ENCODE measurements around the gene C14orf93. TPM values are rescaled to one million over a fixed set of nuclear protein-coding genes. Genes with fewer than 3 reads are reported as not detected.

The C14orf93 gene
- total RNA-seq, 4 donors from 2014 or later = 7.2 to 18.6 (median 10.4) TPM

DNA sequence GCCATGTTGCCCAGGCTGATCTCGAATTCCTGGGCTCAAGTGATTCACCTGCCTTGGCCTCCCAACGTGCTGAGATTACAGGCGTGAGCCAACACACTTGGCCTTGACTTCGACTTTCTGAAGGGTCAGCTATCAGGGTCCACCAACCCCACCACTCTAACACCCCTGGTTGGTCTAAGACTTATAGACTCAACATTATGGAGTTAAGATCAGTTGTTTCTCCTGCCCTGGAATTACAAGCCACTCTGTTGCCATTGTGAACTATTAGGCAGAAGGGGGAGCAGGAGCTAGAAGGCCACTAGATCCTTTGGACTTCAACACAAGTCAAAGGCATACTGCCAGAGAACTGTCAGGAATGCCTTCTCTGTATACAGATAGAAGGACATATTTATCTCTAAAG is 30.2 kb upstream of the C14orf93 start:
- H3K4me1 ChIP-seq = no peaks in the 10 kb centered on the region
- DNase-seq = no peak
- no peaks in the 10 kb centered on the region for H3K27me3 ChIP-seq
- no peak for TF ChIP-seq POLR2A (IDR thresholded peaks at IDR 0.05)
- TF ChIP-seq, protein P1, sequence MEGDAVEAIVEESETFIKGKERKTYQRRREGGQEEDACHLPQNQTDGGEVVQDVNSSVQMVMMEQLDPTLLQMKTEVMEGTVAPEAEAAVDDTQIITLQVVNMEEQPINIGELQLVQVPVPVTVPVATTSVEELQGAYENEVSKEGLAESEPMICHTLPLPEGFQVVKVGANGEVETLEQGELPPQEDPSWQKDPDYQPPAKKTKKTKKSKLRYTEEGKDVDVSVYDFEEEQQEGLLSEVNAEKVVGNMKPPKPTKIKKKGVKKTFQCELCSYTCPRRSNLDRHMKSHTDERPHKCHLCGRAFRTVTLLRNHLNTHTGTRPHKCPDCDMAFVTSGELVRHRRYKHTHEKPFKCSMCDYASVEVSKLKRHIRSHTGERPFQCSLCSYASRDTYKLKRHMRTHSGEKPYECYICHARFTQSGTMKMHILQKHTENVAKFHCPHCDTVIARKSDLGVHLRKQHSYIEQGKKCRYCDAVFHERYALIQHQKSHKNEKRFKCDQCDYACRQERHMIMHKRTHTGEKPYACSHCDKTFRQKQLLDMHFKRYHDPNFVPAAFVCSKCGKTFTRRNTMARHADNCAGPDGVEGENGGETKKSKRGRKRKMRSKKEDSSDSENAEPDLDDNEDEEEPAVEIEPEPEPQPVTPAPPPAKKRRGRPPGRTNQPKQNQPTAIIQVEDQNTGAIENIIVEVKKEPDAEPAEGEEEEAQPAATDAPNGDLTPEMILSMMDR (IDR thresholded peaks at IDR 0.05) = no peak
- no peak overlapping the region for H3K27ac ChIP-seq
- intact Hi-C loops (cut with DNase I; ENCODE audit: low total_unique reads) = no loop called here
- no peak overlapping the region for H3K4me3 ChIP-seq
- H3K36me3 ChIP-seq = no peaks in the 10 kb centered on the region
- H3K9me3 ChIP-seq = no peaks in the 10 kb centered on the region

DNA sequence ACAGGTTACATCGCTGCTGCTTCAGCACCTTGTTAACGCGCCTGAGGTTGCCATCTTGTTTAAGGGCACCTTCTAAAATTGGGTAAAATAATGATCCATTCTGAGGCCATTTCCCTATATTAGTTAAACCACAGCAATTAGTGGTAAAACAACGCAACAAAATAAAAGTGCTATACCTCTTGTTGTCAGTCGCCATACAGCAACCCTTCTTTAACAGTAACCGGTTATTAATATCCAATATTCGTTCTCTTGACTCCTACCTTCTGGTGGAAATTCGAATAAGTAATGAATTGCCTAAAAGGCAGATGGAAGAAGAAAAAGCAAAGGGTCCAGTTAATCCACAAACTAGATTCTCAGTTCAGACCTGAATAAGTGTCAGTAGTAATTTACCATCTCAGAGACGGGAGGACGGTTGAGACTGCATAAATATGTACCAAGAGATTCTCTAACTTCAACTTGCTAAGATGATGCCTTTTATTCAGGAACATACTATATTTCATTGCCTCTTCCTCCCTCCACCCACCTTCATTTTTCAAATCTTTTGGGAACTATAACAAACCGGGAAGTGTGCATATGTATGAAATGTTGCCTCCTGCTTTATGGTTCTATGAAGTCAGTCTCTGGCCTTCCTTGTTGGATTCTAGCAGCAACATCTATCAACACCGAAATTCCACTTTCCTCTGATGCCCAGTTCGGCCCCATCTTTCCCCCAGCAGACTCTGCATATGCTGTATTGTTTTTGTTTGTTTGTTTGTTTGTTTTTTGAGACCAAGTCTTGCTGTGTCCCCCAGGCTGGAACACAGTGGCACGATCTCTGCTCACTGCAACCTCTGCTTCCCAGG is 25.6 kb upstream of the C14orf93 start:
- peak overlapping the region; percentile 63 to 77 for H3K4me3 ChIP-seq

DNA sequence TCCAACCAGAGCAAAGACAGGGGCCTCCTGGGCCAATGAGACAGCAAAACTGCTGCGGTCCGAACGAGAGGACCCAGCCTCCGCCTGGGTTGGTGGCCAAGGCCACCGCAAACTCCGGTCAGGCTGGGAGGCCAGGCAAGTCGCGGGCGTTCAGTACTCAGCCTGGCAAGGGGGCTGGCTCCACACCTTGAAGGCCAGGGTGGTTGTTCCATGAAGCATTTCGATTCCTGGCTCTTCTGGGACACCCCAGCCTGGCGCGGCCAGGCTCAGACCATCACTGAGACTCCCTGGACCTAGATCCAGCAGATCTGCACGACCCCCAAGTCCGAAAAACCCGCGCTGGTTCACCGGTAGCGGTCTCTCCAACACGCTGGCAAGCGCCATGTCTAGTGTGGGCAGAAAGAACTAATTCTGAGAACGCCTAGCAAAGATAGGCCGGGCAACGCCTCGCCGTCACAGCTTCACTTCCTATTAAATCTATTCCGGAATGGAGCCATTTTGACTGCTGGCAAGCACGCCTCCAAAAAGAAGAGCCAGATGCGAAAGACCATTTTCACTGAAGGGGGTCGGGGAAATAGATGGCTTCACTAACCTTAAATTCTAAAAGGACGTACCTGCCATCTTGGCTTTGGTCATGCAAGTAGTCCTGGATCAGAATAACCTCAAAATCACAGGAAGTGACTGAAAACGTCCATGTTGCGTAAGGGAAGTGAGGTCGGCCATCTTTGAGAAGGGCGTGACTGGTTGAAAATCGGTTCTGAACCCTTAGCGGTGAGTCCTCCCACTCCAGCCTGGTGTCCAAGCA is 24.8 kb upstream of the C14orf93 start, which contains the start of gene PSMB5:
Gene PSMB5, minus strand, starts transcription at position 403 of the 805 bp plus-strand sequence. Its CDS starts 19 bp downstream, at position 384.
- peak within 1 kb of the TSS; percentile 90 to 93 for H3K27ac ChIP-seq
- no peaks in the 10 kb centered on the region for H3K9me3 ChIP-seq
- intact Hi-C loops (cut with DNase I; ENCODE audit: low total_unique reads) = no loop called here
- H3K4me1 ChIP-seq = peaks cover 0 to 7% of the 10 kb centered on the region in 2 donors
- peak; percentile 87 to 93 for DNase-seq
- TF ChIP-seq, protein P1 (IDR thresholded peaks at IDR 0.05) = peak in 3 of 4 experiments; percentile 14 to 18 (median 14)
- peak in 1 of 2 donors; percentile 31 for TF ChIP-seq POLR2A (IDR thresholded peaks at IDR 0.05)
- H3K36me3 ChIP-seq = no peaks in the 10 kb centered on the region
- peak within 1 kb of the TSS; percentile 63 to 77 for H3K4me3 ChIP-seq
- H3K27me3 ChIP-seq = no peaks in the 10 kb centered on the region

More for the DNA sequence above, 25.6 kb upstream of the C14orf93 start:
- no peak for DNase-seq
- no peaks in the 10 kb centered on the region for H3K36me3 ChIP-seq
- no peaks in the 10 kb centered on the region for H3K9me3 ChIP-seq
- H3K4me1 ChIP-seq = peaks cover 0 to 7% of the 10 kb centered on the region in 2 donors
- H3K27ac ChIP-seq = peak overlapping the region; percentile 90 to 93
- intact Hi-C loops (cut with DNase I; ENCODE audit: low total_unique reads) = no loop called here
- TF ChIP-seq, protein P1 (IDR thresholded peaks at IDR 0.05) = peak in 1 of 4 experiments; percentile 48
- no peak for TF ChIP-seq POLR2A (IDR thresholded peaks at IDR 0.05)
- no peaks in the 10 kb centered on the region for H3K27me3 ChIP-seq

DNA sequence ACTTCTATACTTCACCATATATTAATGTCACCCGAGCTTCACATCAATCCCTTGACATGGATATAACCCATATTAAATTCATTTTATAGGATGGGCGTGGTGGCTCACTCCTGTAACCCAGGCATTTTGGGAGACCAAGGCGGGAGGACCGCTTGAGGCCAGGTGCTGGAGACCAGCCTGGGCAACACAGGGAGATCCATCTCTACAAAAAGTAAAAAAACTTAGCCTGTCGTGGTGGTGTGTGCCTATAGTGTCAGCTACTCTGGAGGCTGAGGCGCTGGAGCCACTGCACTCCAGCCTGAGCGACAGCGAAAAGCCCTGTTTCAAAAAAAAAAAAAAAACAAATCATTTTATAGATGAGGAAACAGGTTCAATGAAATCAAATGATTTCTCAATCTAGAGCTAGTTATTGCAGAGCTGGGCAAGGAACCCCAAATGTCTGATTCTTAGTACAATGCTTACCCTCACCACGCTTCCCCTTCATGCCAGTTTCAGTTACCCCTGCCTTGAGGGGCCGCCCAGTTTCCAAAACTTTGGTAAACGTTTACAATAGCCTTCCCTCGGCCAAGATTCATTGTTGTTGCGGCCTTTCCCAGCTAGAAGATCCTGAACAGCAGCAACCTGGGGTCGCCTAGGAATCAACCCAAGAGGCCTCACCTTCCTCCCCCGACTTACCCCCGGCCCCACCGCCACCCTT is 24.0 kb upstream of the C14orf93 start:
- H3K27ac ChIP-seq = peak overlapping the region; percentile 90 to 93
- no peaks in the 10 kb centered on the region for H3K27me3 ChIP-seq
- no peak for DNase-seq
- peaks cover 0 to 7% of the 10 kb centered on the region in 2 donors for H3K4me1 ChIP-seq
- TF ChIP-seq POLR2A (IDR thresholded peaks at IDR 0.05) = no peak
- TF ChIP-seq, protein P1 (IDR thresholded peaks at IDR 0.05) = no peak
- H3K36me3 ChIP-seq = no peaks in the 10 kb centered on the region
- intact Hi-C loops (cut with DNase I; ENCODE audit: low total_unique reads) = no loop called here
- peak overlapping the region; percentile 63 to 77 for H3K4me3 ChIP-seq
- H3K9me3 ChIP-seq = no peaks in the 10 kb centered on the region

Measured in uterus (tissue), 4 donors.